H9 (cell line): ENCODE measurements around the gene SLCO3A1. TPM values are rescaled to one million over a fixed set of nuclear protein-coding genes. Genes with fewer than 3 reads are reported as not detected.

Experiments used
- DNase-seq: peaks from one replicate; pipeline ENCODE4 v3.0.0-alpha.2; 2017
- H2AFZ ChIP-seq: one replicate; pipeline ENCODE4 v1.6.1; 2013; ENCODE audit warnings: mild to moderate bottlenecking, low read length, control low read depth, moderate library complexity
- H2AK5ac ChIP-seq: 2 replicates; pipeline ENCODE4 v1.6.1; 2013; ENCODE audit warnings: low read length, control low read depth, mixed read lengths; ENCODE audit not compliant: insufficient read length
- H2BK120ac ChIP-seq: one replicate; pipeline ENCODE4 v1.6.1; 2013; ENCODE audit warnings: low read depth, mild to moderate bottlenecking, low read length, control low read depth, inconsistent platforms; ENCODE audit not compliant: poor library complexity, severe bottlenecking
- H2BK12ac ChIP-seq: 2 replicates; pipeline ENCODE4 v1.6.1; 2013; ENCODE audit warnings: low read length, control low read depth, mixed read lengths, low read depth; ENCODE audit not compliant: insufficient read length
- H2BK15ac ChIP-seq: 2 replicates; pipeline ENCODE4 v1.6.1; 2013; ENCODE audit warnings: low read depth, low read length, control low read depth
- H2BK20ac ChIP-seq: one replicate; pipeline ENCODE4 v1.6.1; 2013; ENCODE audit warnings: low read depth, mild to moderate bottlenecking, low read length, control low read depth, inconsistent platforms; ENCODE audit not compliant: poor library complexity, severe bottlenecking
- H2BK5ac ChIP-seq: 2 replicates; pipeline ENCODE4 v1.6.1; 2013; ENCODE audit warnings: low read length, control low read depth, mixed read lengths; ENCODE audit not compliant: insufficient read length
- H3K14ac ChIP-seq: 2 replicates; pipeline ENCODE4 v1.6.1; 2013; ENCODE audit warnings: low read length, control low read depth; ENCODE audit not compliant: insufficient read depth
- H3K18ac ChIP-seq: 2 replicates; pipeline ENCODE4 v1.6.1; 2013; ENCODE audit warnings: low read depth, mild to moderate bottlenecking, mixed read lengths, low read length, control low read depth; ENCODE audit not compliant: insufficient read length
- H3K23ac ChIP-seq: 2 replicates; pipeline ENCODE4 v1.6.1; 2013; ENCODE audit warnings: low read length, control low read depth, mixed read lengths, low read depth; ENCODE audit not compliant: insufficient read length
- H3K23me2 ChIP-seq: 2 replicates; pipeline ENCODE4 v1.6.1; 2013; ENCODE audit warnings: low read depth, mild to moderate bottlenecking, mixed read lengths, low read length, control low read depth; ENCODE audit not compliant: insufficient read length, poor library complexity, severe bottlenecking
- H3K27ac ChIP-seq: 2 replicates; pipeline ENCODE4 v1.5.1; 2013; ENCODE audit warnings: low read length, control low read depth, mixed read lengths, low read depth; ENCODE audit not compliant: insufficient read length
- H3K27me3 ChIP-seq: 2 replicates; pipeline ENCODE4 v1.6.1; 2013; ENCODE audit warnings: low read length, control low read depth, inconsistent platforms; ENCODE audit not compliant: insufficient read depth
- H3K4ac ChIP-seq: 2 replicates; pipeline ENCODE4 v1.6.1; 2013; ENCODE audit warnings: low read depth, mild to moderate bottlenecking, control low read depth, inconsistent platforms, low read length, moderate library complexity
- H3K4me1 ChIP-seq: 2 replicates; pipeline ENCODE4 v1.6.1; 2013; ENCODE audit warnings: low read length, control low read depth, inconsistent platforms; ENCODE audit not compliant: insufficient read depth
- H3K4me2 ChIP-seq: 2 replicates; pipeline ENCODE4 v1.6.1; 2013; ENCODE audit warnings: low read length, control low read depth, mixed read lengths; ENCODE audit not compliant: insufficient read length, insufficient read depth
- H3K56ac ChIP-seq: 2 replicates; pipeline ENCODE4 v1.6.1; 2013; ENCODE audit warnings: low read depth, mild to moderate bottlenecking, mixed read lengths, low read length, control low read depth; ENCODE audit not compliant: insufficient read length
- H3K79me1 ChIP-seq: 2 replicates; pipeline ENCODE4 v1.6.1; 2013; ENCODE audit warnings: low read depth, mild to moderate bottlenecking, moderate library complexity, low read length, control low read depth, inconsistent platforms; ENCODE audit not compliant: insufficient read depth, poor library complexity, severe bottlenecking
- H3K79me2 ChIP-seq: 2 replicates; pipeline ENCODE4 v1.6.1; 2013; ENCODE audit warnings: low read length, control low read depth, inconsistent platforms; ENCODE audit not compliant: insufficient read depth
- H3K9ac ChIP-seq: 2 replicates; pipeline ENCODE4 v1.6.1; 2013; ENCODE audit warnings: low read length, control low read depth, mixed read lengths; ENCODE audit not compliant: insufficient read length; ENCODE audit errors: extremely low read depth
- H3K9me3 ChIP-seq: one replicate; pipeline ENCODE4 v1.6.1; 2013; ENCODE audit warnings: low read depth, low read length, inconsistent platforms; ENCODE audit not compliant: control insufficient read depth
- H3T11ph ChIP-seq: one replicate; pipeline ENCODE4 v1.6.1; 2013; ENCODE audit warnings: mild to moderate bottlenecking, low read length, control low read depth, inconsistent platforms
- H4K20me1 ChIP-seq: one replicate; pipeline ENCODE4 v1.6.1; 2013; ENCODE audit not compliant: control insufficient read depth, insufficient read length, insufficient read depth
- H4K5ac ChIP-seq: 2 replicates; pipeline ENCODE4 v1.6.1; 2013; ENCODE audit warnings: low read depth, mild to moderate bottlenecking, mixed read lengths, low read length, control low read depth; ENCODE audit not compliant: insufficient read length
- H4K8ac ChIP-seq: replicated peaks from 2 replicates; pipeline ENCODE4 v1.6.1; 2013; ENCODE audit warnings: low read length, control low read depth, mixed read lengths, low read depth; ENCODE audit not compliant: insufficient read length
- H4K91ac ChIP-seq: 2 replicates; pipeline ENCODE4 v1.6.1; 2013; ENCODE audit warnings: low read depth, mild to moderate bottlenecking, moderate library complexity, mixed read lengths, low read length, control low read depth; ENCODE audit not compliant: insufficient read length
- H3K27ac Mint-ChIP-seq, 3 experiments: 2 replicates in 2 of 3; 3 replicates in 1 of 3; pipeline ENCODE4 v1.8.0; 2020 to 2021; ENCODE audit warnings: mixed read lengths in 3 of 3, mild to moderate bottlenecking in 1 of 3, moderate library complexity in 1 of 3
- H3K27me3 Mint-ChIP-seq: 2 replicates; pipeline ENCODE4 v1.8.0; 2021; ENCODE audit warnings: low read depth, mild to moderate bottlenecking, moderate library complexity, mixed read lengths
- H3K36me3 Mint-ChIP-seq, 3 experiments: 2 replicates in 2 of 3; 3 replicates in 1 of 3; pipeline ENCODE4 v1.8.0; 2020 to 2021; ENCODE audit warnings: low read depth in 3 of 3, mixed read lengths in 3 of 3; ENCODE audit not compliant: insufficient read depth in 1 of 3
- H3K4me1 Mint-ChIP-seq, 2 experiments: 2 replicates each; pipeline ENCODE4 v1.8.0; 2020; ENCODE audit warnings: mixed read lengths in 2 of 2
- H3K4me3 Mint-ChIP-seq, 2 experiments: 2 replicates in 1 of 2; 3 replicates in 1 of 2; pipeline ENCODE4 v1.8.0; 2020 to 2021; ENCODE audit warnings: mild to moderate bottlenecking in 2 of 2, mixed read lengths in 2 of 2, moderate library complexity in 1 of 2
- H3K9me3 Mint-ChIP-seq, 2 experiments: 2 replicates in 1 of 2; 3 replicates in 1 of 2; pipeline ENCODE4 v1.8.0; 2020; ENCODE audit warnings: mild to moderate bottlenecking in 2 of 2, mixed read lengths in 2 of 2, moderate library complexity in 1 of 2
- CTCF ChIP-seq: fragments of 200-600 bp; sonication (generic); conservative IDR thresholded peaks from 3 replicates; pipeline ENCODE4 v1.8.0; 2021; ENCODE audit warnings: antibody characterized with exemption, mild to moderate bottlenecking
- whole genome bisulfite sequencing: extraction: QIAGEN DNeasy Blood & Tissue Kit; methylation state at CpG from one replicate; pipeline ENCODE4 v1.1.7; 2013; ENCODE audit warnings: missing lambda C conversion rate, low lambda C conversion rate, mixed read lengths; ENCODE audit not compliant: insufficient read length; ENCODE audit errors: extremely low coverage; 5-methylcytosine and 5-hydroxymethylcytosine counted together
- total RNA-seq: library from RNA; stranded (reverse); gene quantifications from 2 replicates; pipeline ENCODE4 v1.2.1, GENCODE V29; 2021

Gene SLCO3A1
- total RNA-seq, 1 experiment from 2014 or later: 9.4 TPM

GRCh38 chr15:92005154-92005553, 151.6 kb downstream of the SLCO3A1 start:
- Histone ChIP-seq H2BK5ac (no peak overlapping the region), H3K18ac (no peak overlapping the region), H3K23me2 (no peaks in the 10 kb centered on the region), H3K9ac (no peak overlapping the region), H2AFZ (no peak overlapping the region), H2BK12ac (no peak overlapping the region), H2AK5ac (no peak overlapping the region), H2BK20ac (no peak overlapping the region), H4K20me1 (peaks cover 2% of the 10 kb centered on the region), H3K79me2 (no peaks in the 10 kb centered on the region; the same call in 1 of the 2 replicates), H2BK120ac (no peak overlapping the region), H4K8ac (no peak overlapping the region), H3K9me3 (no peaks in the 10 kb centered on the region), H2BK15ac (no peak overlapping the region), H3K14ac (no peak overlapping the region), H3T11ph (no peak overlapping the region), H3K27ac (no peak overlapping the region), H3K56ac (no peak overlapping the region), H3K23ac (no peak overlapping the region), H3K79me1 (no peaks in the 10 kb centered on the region), H4K5ac (no peak overlapping the region), H3K4me1 (peaks cover 8% of the 10 kb centered on the region; the same call in 1 of the 2 replicates), H4K91ac (no peak overlapping the region), H3K4ac (no peak overlapping the region), H3K4me2 (no peak overlapping the region), H3K27me3 (no peaks in the 10 kb centered on the region)
- Mint-ChIP-seq H3K27ac (peak overlapping the region in 1 of 3 experiments; percentile 34; a peak in 3 of 7 replicates), H3K27me3 (no peaks in the 10 kb centered on the region), H3K36me3 (no peaks in the 10 kb centered on the region), H3K9me3 (no peaks in the 10 kb centered on the region), H3K4me1 (peaks cover 25 to 40% of the 10 kb centered on the region in 2 experiments), H3K4me3 (no peak overlapping the region)
- TF ChIP-seq CTCF: no peak
- DNase-seq: no peak
- WGBS: no CpG with 5 or more reads among the region's 6 CpGs
